Cardiac septum (tissue), 1 donor: ENCODE measurements around the gene MLH1. TPM values are rescaled to one million over a fixed set of nuclear protein-coding genes. Genes with fewer than 3 reads are reported as not detected.
"Not testable (repeated sequence)": the region's sequence is repeated elsewhere in the genome, so short reads cannot be mapped to it uniquely, and the experiment has no call there.

Experiments
- DNase-seq: peaks from one replicate; pipeline ENCODE4 v3.0.0-alpha.2; 2020; ENCODE audit warnings: low spot score
- intact Hi-C: fragments of 100-400 bp; cut with DNase I; formaldehyde crosslinking; loops from one replicate; pipeline ENCODE4 v1.14.0; 2022
- long read RNA-seq: library from polyadenylated mRNA; unstranded; transcript quantifications from one replicate; pipeline ENCODE4 v2.0.0, GENCODE V29; 2021
- total RNA-seq: library from RNA; stranded (reverse); fragmentation: NEBNext Ultra II Directional; extraction: Animal tissue kit (Norgen Biotek cat#: 25700); gene quantifications from one replicate; pipeline ENCODE4 v1.2.1, GENCODE V29; 2021
- donor health status: DM: no; HTN: no; CAD: no.

MLH1 gene
- total RNA-seq: 46.9 TPM
- long read RNA-seq, transcript MLH1-201 (19 exons, 2,752 nt): major isoform, 53 of 90 reads
- long read RNA-seq, partial matches to known transcripts: 12 of 90 reads
- long read RNA-seq, other reads (novel, unspliced or antisense): 22 of 90 reads

GRCh38 chr3:36993326-36994283 is at the start of gene MLH1:
Gene MLH1, plus strand, starts transcription at chr3:36993518. Its CDS starts 30 bp downstream, at chr3:36993548.
- intact Hi-C loops: no loop called here
- DNase-seq: peak; percentile 99

DNA sequence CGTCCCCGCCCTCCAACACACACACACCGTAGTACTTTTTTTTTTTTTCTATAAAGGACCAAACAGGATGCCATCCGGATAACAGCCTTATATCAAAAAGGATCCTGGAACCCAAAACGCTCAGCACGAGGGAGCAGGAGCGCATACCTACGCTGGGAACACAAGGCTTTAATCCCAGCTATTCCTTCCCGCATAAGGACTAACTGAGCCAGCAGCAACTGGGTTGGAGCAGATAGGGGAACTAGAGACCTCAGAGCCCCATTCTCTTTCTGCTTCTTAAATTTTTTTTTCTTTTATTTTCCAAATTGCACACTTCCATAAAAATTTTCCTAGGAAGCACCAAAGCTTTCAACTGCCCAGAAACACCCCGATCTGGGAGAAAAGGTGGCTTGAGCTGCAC is 49.7 kb upstream of the MLH1 start:
- intact Hi-C loops: no loop called here
- DNase-seq: no peak

- intact Hi-C loops: no loop called here
- peak; percentile 79 for DNase-seq
These were observed 49.2 kb upstream of the MLH1 start for GRCh38 chr3:36944012-36944640.

- DNase-seq: peak; percentile 83
- intact Hi-C loops: no loop called here
These were observed 48.6 kb upstream of the MLH1 start, which contains the start of gene TRANK1 for GRCh38 chr3:36944641-36945270. Gene TRANK1, minus strand, starts transcription at chr3:36945054. Its CDS starts 245 bp downstream, at chr3:36944809.

- intact Hi-C loops: no loop called here
These were observed 47.9 kb upstream of the MLH1 start for GRCh38 chr3:36945333-36945980.

GRCh38 chr3:36947814-36948213 is 45.5 kb upstream of the MLH1 start:
- DNase-seq, intact Hi-C loops: not testable (repeated sequence)

More at GRCh38 chr3:36945333-36945980, 47.9 kb upstream of the MLH1 start:
- peak; percentile 71 for DNase-seq

DNA sequence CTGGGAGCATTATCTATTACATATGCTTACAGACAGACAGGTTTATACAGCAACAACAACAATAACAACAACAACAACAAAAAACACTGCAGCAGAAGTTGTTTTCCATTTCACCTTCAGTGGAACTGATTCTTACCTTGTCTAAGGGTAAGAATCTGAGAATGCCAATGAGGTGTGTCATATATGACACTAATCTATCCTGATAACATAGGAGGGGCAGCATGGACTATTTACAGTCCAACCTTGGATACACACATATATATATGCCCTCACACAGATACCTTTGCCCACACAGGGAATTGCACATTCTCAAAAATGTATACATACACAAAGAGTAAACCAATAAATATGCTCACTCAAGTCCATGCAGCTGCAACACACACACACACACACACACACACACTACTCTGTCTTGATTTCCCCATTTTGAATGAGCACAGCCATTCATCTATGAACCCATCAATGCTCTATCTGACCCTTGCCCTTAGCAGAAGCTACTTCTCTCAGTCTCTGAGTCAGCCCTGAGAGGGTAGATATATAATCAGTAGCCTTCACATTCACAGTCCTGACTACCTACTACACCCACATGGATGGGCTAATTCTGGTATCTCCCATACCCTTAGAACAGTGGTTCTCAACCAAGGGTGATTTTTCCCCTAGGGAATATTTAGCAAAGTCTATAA is 38.7 kb upstream of the MLH1 start:
- intact Hi-C loops: no loop called here
- DNase-seq: no peak

DNA sequence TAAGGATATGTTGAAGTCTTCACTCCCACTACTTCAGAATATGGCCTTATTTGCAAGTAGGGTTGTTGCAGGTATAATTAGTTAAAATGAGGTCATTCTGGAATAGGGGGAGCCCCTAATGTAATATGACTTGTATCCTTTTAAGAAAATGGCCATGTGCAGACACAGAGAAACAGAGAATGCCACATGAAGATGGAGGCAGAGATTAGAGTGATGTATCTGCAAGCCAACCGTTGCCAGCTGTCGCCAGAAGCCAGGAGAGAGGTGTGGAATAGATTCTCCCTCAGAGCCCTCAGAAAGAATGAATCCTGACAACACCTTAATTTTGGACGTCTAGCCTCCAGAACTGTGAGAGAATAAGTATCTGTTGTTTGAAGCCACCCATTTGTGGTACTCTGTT is 37.2 kb upstream of the MLH1 start:
- intact Hi-C loops: loop anchor here (2.0 kb wide), 1 partner anchor 53 kb away; no protein-coding TSS in a partner anchor
- no peak for DNase-seq

- no peak for DNase-seq
- intact Hi-C loops: loop anchor here (2.0 kb wide), 1 partner anchor 54 kb away; no protein-coding TSS in a partner anchor
These were observed 36.3 kb upstream of the MLH1 start for GRCh38 chr3:36957063-36957462.

DNA sequence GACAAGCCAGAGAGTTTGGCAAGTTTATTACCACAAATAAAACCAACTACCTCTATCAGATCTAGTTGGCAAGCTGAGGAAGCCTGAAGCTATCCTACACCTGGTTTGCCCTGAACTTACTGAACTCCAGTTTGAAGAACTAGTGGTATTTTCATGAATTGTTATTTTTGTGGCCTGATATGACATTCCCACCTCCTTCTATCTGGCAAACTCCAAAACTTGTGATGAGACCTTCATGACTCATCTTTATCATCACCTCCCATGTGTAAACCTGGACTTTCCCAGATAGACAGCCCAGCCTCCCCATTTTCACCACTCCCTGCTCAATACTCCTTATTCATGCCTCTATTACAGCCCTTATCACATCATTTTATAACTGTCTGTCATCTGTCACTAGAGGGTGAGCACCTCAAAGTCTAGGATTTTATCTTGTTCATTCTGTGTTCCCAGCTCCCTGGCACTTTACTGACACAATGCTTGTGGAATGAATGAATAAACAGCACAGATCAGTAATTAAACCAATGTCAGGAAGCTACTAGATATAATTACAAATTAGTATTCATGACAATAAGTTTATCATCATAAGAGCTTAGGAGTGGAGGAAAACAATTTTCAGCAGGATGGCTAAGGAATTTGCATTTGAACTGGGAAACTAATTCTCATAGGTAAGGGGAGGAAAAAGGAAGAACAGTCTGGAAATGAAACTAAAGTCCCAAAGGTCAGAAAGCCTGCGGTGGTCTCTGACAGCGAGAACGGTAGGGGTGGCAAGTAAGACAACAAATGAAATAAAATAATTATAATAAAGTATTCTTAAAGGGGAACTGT is 35.2 kb upstream of the MLH1 start:
- DNase-seq: no peak
- intact Hi-C loops: loop anchor here (2.0 kb wide), 3 partner anchors 49 to 227 kb away; no protein-coding TSS in a partner anchor

DNA sequence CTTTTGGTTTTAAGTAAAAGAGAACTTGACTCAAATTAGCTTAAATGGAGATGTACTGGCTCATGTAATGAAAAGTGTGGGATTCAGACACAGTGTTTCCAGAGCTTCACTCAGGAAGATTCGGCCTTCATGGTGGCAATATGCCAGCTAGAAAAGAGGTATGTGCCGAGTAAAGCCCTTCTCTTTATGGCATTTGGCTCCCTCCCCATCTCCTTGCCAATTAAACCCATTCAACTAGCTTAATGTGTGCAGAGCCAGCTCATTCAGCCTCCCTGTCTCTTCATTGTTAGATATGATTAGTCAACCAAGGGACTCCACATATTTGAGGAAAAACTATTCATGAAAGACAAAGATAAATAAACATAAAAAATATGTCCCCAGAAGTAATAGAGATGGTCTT is 33.5 kb upstream of the MLH1 start:
- DNase-seq: no peak
- intact Hi-C loops: loop anchor here (2.0 kb wide), 2 partner anchors 51 to 229 kb away; no protein-coding TSS in a partner anchor

- intact Hi-C loops: no loop called here
- no peak for DNase-seq
These were observed 32.8 kb upstream of the MLH1 start for GRCh38 chr3:36960502-36960901.

GRCh38 chr3:36963008-36963407 is 30.3 kb upstream of the MLH1 start:
- not testable (repeated sequence) for DNase-seq

DNA sequence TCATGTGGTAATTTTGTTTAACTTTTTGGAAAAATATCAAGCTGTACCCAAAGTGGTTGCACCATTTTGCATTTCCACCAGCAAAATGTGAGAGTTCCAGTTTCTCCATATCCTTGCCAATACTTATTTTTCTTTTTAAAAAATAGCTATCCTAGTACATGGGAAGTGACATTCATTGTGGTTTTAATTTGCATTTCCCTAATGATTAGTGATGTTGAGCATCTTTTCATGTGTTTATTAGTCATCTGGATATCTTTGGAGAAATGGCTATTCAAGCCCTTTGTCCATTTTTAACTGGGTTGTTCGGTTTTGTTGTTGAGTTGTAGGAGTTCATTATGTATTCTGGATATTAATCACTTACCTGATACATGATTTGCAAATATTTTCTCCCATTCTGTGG is 29.0 kb upstream of the MLH1 start:
- intact Hi-C loops: no loop called here
- no peak for DNase-seq

More at GRCh38 chr3:36963008-36963407, 30.3 kb upstream of the MLH1 start:
- intact Hi-C loops: not testable (repeated sequence)

- DNase-seq: no peak
- intact Hi-C loops: no loop called here
These were observed 28.5 kb upstream of the MLH1 start for GRCh38 chr3:36964817-36965216.

DNA sequence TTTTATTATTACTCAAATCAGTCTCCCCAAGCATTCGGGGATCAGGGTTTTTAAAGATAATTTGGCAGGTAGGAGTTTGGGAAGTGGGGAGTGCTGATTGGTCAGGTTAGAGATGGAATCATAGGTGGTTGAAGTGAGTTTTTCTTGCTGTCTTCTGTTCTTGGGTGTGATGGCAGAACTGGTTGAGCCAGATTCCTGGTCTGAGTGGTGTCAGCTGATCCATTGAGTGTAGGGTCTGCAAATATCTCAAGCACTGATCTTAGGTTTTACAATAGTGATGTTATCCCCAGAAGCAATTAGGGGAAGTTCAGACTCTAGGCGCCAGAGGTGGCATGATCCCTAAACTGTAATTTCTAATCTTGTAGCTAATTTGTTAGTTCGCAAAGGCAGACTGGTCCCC is 27.9 kb upstream of the MLH1 start:
- intact Hi-C loops: no loop called here
- no peak for DNase-seq

DNA sequence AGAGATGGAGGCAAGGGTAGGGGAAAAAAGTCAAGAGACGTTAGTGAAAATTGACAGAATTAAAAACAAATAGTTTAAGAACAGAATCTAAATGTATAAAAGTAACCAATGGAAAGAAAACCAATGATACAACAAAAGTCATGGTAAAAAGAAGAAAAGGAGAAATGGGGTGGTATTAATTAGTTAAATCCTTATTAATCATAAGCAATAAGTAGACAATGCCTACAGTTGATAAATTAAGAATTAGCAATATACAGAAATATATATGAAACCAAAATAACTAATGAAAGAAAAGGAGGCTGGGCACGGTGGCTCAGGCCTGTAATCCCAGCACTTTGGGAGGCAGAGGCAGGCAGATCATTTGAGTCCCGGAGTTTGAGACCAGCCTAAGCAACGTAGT is 24.2 kb upstream of the MLH1 start:
- no peak for DNase-seq
- intact Hi-C loops: no loop called here
